Osteocyte (in vitro differentiated cells): ENCODE data around the gene EFCAB6. TPM values are rescaled to one million over a fixed set of nuclear protein-coding genes. Genes with fewer than 3 reads are reported as not detected.

Experiments
- DNase-seq: peaks from one replicate; pipeline ENCODE4 v3.0.0; 2021; ENCODE audit warnings: mixed read lengths; ENCODE audit not compliant: unreplicated experiment; ENCODE audit errors: extremely low spot score
- H3K27ac Mint-ChIP-seq: one replicate; pipeline ENCODE4 v1.8.0; 2021; ENCODE audit warnings: mild to moderate bottlenecking, mixed read lengths; ENCODE audit not compliant: unreplicated experiment
- H3K27me3 Mint-ChIP-seq: one replicate; pipeline ENCODE4 v1.8.0; 2021; ENCODE audit warnings: mixed read lengths; ENCODE audit not compliant: unreplicated experiment
- H3K36me3 Mint-ChIP-seq: one replicate; pipeline ENCODE4 v1.8.0; 2021; ENCODE audit warnings: mixed read lengths; ENCODE audit not compliant: unreplicated experiment
- H3K4me1 Mint-ChIP-seq: one replicate; pipeline ENCODE4 v1.8.0; 2021; ENCODE audit warnings: mixed read lengths; ENCODE audit not compliant: unreplicated experiment
- H3K4me3 Mint-ChIP-seq: one replicate; pipeline ENCODE4 v1.8.0; 2021; ENCODE audit warnings: mild to moderate bottlenecking, moderate library complexity, mixed read lengths; ENCODE audit not compliant: unreplicated experiment
- H3K9me3 Mint-ChIP-seq: one replicate; pipeline ENCODE4 v1.8.0; 2021; ENCODE audit warnings: mixed read lengths; ENCODE audit not compliant: unreplicated experiment
- total RNA-seq: library from RNA; stranded (reverse); gene quantifications from 2 replicates; pipeline ENCODE4 v1.2.1, GENCODE V29; 2021
- TF ChIP-seq, protein P1 (sequence below): fragments of 200-600 bp; sonication (generic); IDR thresholded peaks from 2 replicates; pipeline ENCODE4 v1.5.0; 2021; ENCODE audit warnings: antibody characterized with exemption, mild to moderate bottlenecking, moderate library complexity

The EFCAB6 gene
- total RNA-seq, 1 donor from 2014 or later = 1.4 TPM

GRCh38 chr22:43566561-43567332 is 245.4 kb downstream of the EFCAB6 start:
- Mint-ChIP-seq H3K4me1 (no peaks in the 10 kb centered on the region), H3K36me3 (no peaks in the 10 kb centered on the region), H3K4me3 (no peak overlapping the region), H3K9me3 (no peaks in the 10 kb centered on the region), H3K27ac (no peak overlapping the region), H3K27me3 (peaks cover 20% of the 10 kb centered on the region)
- DNase-seq = no peak
- TF ChIP-seq, protein P1, sequence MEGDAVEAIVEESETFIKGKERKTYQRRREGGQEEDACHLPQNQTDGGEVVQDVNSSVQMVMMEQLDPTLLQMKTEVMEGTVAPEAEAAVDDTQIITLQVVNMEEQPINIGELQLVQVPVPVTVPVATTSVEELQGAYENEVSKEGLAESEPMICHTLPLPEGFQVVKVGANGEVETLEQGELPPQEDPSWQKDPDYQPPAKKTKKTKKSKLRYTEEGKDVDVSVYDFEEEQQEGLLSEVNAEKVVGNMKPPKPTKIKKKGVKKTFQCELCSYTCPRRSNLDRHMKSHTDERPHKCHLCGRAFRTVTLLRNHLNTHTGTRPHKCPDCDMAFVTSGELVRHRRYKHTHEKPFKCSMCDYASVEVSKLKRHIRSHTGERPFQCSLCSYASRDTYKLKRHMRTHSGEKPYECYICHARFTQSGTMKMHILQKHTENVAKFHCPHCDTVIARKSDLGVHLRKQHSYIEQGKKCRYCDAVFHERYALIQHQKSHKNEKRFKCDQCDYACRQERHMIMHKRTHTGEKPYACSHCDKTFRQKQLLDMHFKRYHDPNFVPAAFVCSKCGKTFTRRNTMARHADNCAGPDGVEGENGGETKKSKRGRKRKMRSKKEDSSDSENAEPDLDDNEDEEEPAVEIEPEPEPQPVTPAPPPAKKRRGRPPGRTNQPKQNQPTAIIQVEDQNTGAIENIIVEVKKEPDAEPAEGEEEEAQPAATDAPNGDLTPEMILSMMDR = no peak

DNA sequence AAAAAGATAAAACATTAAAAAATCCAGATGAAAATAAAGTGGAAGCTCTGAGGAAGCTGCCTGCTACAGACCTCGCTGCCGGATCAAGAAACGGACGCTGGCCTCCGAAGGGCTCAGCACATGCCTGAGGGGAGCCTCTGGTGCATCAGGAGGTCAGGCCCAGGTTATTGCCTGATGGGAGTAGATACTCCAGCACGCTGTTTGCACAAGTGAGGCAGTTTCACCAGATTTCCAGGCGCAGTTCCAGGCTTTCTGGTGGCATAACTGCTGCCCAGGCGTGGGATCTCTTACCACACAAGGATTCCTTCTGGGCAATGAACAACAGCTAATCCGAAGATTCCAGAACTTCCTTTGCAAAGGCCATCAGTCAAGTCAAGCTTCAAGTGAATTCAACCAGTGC is 246.1 kb downstream of the EFCAB6 start:
- Mint-ChIP-seq H3K9me3 (no peaks in the 10 kb centered on the region), H3K4me3 (no peak overlapping the region), H3K27ac (no peak overlapping the region), H3K27me3 (peaks cover 13% of the 10 kb centered on the region), H3K36me3 (no peaks in the 10 kb centered on the region), H3K4me1 (no peaks in the 10 kb centered on the region)
- DNase-seq = no peak
- TF ChIP-seq, protein P1 = no peak

GRCh38 chr22:43564859-43565258 is 247.2 kb downstream of the EFCAB6 start:
- H3K4me1 Mint-ChIP-seq = no peaks in the 10 kb centered on the region
- no peak overlapping the region for H3K4me3 Mint-ChIP-seq
- H3K27me3 Mint-ChIP-seq = peaks cover 1% of the 10 kb centered on the region
- H3K36me3 Mint-ChIP-seq = no peaks in the 10 kb centered on the region
- no peak overlapping the region for H3K27ac Mint-ChIP-seq
- DNase-seq = no peak
- H3K9me3 Mint-ChIP-seq = no peaks in the 10 kb centered on the region
- TF ChIP-seq, protein P1 = no peak

DNA sequence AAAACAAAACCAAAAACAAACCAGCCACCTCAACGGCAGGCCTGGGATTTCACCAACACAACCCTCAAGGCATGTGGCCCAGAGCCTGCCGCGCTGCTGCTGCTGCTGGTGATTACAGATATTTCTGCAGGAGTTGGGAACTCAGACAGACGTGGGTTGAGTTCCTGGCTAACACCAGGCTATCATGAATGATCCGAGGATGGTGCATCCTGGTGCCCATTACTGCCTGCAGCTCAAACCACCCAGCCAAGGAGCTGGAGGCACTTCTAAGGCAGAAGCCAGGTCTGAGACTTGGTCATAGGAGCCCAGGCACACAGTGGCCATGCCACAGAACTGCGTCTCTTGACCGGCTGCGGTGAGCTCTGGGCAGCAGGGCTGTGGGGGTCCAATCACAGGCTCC is 248.5 kb downstream of the EFCAB6 start:
- no peaks in the 10 kb centered on the region for H3K9me3 Mint-ChIP-seq
- TF ChIP-seq, protein P1 = no peak
- DNase-seq = no peak

GRCh38 chr22:43562843-43563242 is 249.3 kb downstream of the EFCAB6 start:
- no peaks in the 10 kb centered on the region for H3K36me3 Mint-ChIP-seq
- no peaks in the 10 kb centered on the region for H3K4me1 Mint-ChIP-seq
- no peaks in the 10 kb centered on the region for H3K27me3 Mint-ChIP-seq
- H3K9me3 Mint-ChIP-seq = no peaks in the 10 kb centered on the region
- no peak for DNase-seq
- TF ChIP-seq, protein P1 = no peak
- no peak overlapping the region for H3K27ac Mint-ChIP-seq
- H3K4me3 Mint-ChIP-seq = no peak overlapping the region

More for the DNA sequence above, 248.5 kb downstream of the EFCAB6 start:
- H3K36me3 Mint-ChIP-seq = no peaks in the 10 kb centered on the region
- no peaks in the 10 kb centered on the region for H3K27me3 Mint-ChIP-seq
- no peaks in the 10 kb centered on the region for H3K4me1 Mint-ChIP-seq
- H3K27ac Mint-ChIP-seq = no peak overlapping the region
- H3K4me3 Mint-ChIP-seq = no peak overlapping the region
